Renal cortical epithelial cell (primary cell): ENCODE measurements around the gene KMO. TPM values are rescaled to one million over a fixed set of nuclear protein-coding genes. Genes with fewer than 3 reads are reported as not detected.

Experiments
- DNase-seq: peaks from one replicate; pipeline ENCODE4 v3.0.0-alpha.2; 2011; ENCODE audit warnings: low read depth
- total RNA-seq: library from RNA; depleted of rRNA; stranded (reverse); fragments of >200 nt; gene quantifications from 2 replicates; pipeline ENCODE4 v1.2.3, GENCODE V29; 2014

The KMO gene
- total RNA-seq, 1 donor from 2014 or later = 11.3 TPM

- DNase-seq = no peak
Observed at GRCh38 chr1:241536969-241537368, 4.8 kb downstream of the KMO start.

- DNase-seq = no peak
Observed at GRCh38 chr1:241542199-241542907, 10.2 kb downstream of the KMO start.

GRCh38 chr1:241548008-241548407 is 15.8 kb downstream of the KMO start:
- DNase-seq = no peak

- no peak for DNase-seq
Observed at GRCh38 chr1:241550318-241550717, 18.1 kb downstream of the KMO start.

GRCh38 chr1:241551759-241552638 is 19.8 kb downstream of the KMO start:
- DNase-seq = no peak

- no peak for DNase-seq
Observed at GRCh38 chr1:241553886-241554592, 21.9 kb downstream of the KMO start.

GRCh38 chr1:241555526-241555925 is 23.3 kb downstream of the KMO start:
- no peak for DNase-seq

- DNase-seq = peak; percentile 79
Observed at GRCh38 chr1:241557031-241557430, 24.9 kb downstream of the KMO start.

GRCh38 chr1:241557551-241558193 is 25.5 kb downstream of the KMO start:
- DNase-seq = peak; percentile 75

GRCh38 chr1:241560146-241560848 is 28.1 kb downstream of the KMO start:
- DNase-seq = peak; percentile 81

GRCh38 chr1:241560849-241561187 is 28.6 kb downstream of the KMO start:
- DNase-seq = no peak

- DNase-seq = no peak
Observed at GRCh38 chr1:241569848-241570247, 37.7 kb downstream of the KMO start.

- DNase-seq = no peak
Observed at GRCh38 chr1:241574154-241574553, 42.0 kb downstream of the KMO start.

GRCh38 chr1:241579434-241579833 is 47.3 kb downstream of the KMO start:
- no peak for DNase-seq

- peak; percentile 82 for DNase-seq
Observed at GRCh38 chr1:241582921-241583321, 50.7 kb downstream of the KMO start.

GRCh38 chr1:241586905-241587512 is 54.8 kb downstream of the KMO start:
- DNase-seq = no peak

GRCh38 chr1:241589521-241589920 is 57.3 kb downstream of the KMO start:
- DNase-seq = no peak

GRCh38 chr1:241590719-241591118 is 58.5 kb downstream of the KMO start:
- no peak for DNase-seq

GRCh38 chr1:241591317-241591716 is 59.1 kb downstream of the KMO start:
- peak; percentile 96 for DNase-seq

GRCh38 chr1:241591736-241592135 is 59.6 kb downstream of the KMO start:
- DNase-seq = no peak
